Measurements from ENCODE around the gene ACMSD.

Gene ACMSD

DNA sequence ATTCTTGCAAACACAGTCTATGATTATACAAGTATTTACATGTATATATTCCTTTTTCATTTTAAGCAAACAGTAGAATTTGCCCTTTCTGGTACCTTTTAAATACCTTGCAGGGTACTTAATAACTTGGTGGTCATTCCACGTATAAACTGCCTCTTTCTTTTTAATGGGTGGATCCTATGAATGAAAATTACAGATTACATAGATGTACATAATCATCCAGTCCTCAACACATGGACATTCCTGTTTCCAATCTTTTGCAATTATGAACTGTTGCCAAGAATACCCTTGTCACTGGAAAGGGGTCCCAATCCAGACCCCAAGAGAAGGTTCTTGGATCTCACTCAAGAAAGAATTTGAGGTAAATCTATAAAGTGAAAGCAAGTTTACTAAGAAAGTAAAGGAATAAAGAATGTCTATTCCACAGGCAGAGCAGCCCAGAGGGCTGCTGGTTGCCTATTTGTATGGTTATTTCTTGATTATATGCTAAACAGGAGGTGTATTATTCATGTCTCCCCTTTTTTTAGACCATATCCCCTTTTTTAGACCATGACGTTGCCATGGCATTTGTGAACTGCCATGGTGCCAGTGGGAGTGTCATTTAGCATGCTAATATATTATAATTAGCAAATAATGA, 72.5 kb downstream of the ACMSD start:
- no peak for DNase-seq

DNA sequence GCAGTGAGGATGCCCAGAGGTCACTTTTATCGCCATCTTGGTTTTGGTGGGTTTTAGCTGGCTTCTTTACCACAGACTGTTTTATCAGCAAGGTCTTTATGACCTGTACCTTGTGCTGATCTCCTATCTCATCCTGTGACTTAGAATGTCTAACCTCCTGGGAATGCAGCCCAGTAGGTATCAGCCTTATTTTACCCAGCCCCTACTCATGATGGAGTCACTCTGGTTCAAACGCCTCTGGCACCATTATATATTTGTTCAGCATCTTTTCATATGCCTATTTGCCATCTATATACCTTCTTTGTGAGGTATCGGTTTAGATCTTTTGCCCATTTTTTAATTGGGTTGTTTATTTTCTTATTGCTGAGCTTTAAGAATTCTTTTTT, 73.0 kb downstream of the ACMSD start:
- DNase-seq = no peak

DNA sequence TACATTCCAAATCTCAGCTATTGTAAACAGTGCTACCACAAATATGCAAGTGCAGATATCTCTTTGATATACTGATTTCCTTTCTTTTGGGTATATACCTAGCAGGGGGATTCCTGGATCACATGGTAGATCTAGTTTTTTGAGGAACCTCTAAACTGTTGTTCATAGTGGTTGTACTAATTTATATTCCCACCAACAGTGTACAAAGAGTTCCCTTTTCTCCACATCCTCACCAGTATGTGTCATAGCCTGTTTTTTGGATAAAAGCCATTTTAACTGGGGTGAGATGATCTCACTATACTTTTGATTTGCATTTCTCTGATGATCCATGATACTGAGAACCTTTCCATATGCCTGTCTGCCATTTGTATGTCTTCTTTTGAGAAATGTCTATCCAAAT, 73.9 kb downstream of the ACMSD start:
- DNase-seq = no peak

DNA sequence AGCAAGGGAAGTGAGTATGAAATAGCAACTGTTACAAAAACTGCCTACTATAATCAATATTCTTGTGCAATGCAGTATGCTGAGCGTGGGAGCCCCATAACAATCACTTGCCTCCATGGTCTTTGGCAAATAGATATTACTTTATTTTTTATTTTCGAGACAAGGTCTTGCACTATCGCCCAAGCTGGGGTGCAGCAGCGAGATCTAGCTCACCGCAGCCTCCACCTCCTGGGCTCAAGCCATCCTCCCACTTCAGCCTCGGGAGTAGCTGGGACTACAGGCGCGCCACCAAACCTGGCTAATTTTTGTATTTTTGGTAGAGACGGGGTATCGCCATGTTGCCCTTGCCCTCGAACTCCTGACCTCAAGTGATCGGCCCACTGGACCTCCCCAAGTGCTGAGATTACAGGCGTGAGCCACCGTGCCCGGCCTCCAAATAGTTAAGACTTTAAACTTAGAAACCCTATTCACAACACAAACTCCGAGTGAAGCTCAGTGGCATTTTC, 79.0 kb downstream of the ACMSD start:
- DNase-seq = no peak

DNA sequence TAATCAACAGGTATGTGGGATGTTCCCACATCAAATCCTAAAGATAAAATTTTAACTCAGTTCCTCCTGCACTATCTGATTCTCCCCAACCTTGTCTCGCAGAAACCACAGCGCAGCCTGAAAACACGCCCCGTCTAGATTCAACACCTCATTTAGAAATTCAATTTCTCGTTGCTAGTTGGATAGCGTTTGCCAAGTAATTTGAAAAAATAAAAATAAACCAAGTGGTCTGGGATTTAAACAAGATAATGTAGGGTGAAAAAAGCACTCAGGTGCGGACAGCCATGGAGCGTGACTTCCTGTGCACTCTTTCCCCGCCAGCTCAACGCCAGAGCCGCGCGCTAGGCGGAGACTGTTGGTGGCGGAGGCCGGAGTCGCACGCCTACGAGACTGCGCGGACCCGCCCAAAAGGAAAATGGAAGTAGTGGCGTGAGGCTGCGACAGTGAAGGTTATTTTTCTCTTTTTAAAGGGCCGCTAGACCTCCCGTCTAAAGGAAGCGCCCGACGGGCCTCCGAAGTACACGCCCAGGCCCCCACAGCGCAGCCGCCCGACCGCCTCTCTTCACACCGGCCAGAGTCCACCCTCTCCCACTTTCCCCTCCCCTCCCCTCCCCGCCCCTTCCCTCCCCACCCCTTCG, 79.6 kb downstream of the ACMSD start:
- peak; percentile 84 for DNase-seq

DNA sequence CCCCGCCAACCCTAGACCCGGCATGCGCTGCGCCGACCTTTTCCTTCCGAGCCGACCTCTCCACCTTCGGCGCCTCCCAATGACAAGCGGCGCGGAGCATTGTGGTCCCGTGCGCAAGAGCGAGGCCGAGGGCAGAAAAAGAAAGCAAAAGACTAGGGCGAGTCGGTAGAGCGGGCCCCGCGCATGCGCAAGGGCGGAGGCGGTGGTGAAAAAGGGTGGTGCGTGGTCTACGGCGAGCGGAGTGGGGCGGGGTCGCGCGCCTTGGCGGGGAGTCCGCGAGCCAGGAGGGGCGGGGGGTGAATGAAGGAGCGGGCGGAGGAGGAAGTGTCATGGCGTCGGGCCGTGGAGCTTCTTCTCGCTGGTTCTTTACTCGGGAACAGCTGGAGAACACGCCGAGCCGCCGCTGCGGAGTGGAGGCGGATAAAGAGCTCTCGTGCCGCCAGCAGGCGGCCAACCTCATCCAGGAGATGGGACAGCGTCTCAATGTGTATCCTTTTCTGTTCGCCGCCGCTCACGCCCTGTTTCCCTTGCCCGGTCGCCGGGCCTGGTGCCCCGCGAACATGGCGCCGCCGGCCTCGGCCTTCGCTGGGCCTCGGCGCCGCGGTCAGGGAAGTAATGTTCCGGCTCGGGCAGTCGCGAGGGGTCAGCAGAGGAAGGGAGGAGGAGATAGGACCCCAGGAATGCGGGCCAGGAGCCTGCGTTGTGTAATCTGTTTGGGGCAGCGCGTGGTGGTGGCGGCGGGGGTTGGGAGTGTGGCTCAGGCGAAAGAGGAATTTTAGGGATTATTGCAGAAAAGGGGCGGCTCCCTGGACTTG, 80.3 kb downstream of the ACMSD start, which contains the start of gene CCNT2:
TSS of gene CCNT2 (plus strand) at position 297 of the 815 bp plus-strand sequence. CDS start at position 330, 33 bp downstream.
- DNase-seq = peak; percentile 94

DNA sequence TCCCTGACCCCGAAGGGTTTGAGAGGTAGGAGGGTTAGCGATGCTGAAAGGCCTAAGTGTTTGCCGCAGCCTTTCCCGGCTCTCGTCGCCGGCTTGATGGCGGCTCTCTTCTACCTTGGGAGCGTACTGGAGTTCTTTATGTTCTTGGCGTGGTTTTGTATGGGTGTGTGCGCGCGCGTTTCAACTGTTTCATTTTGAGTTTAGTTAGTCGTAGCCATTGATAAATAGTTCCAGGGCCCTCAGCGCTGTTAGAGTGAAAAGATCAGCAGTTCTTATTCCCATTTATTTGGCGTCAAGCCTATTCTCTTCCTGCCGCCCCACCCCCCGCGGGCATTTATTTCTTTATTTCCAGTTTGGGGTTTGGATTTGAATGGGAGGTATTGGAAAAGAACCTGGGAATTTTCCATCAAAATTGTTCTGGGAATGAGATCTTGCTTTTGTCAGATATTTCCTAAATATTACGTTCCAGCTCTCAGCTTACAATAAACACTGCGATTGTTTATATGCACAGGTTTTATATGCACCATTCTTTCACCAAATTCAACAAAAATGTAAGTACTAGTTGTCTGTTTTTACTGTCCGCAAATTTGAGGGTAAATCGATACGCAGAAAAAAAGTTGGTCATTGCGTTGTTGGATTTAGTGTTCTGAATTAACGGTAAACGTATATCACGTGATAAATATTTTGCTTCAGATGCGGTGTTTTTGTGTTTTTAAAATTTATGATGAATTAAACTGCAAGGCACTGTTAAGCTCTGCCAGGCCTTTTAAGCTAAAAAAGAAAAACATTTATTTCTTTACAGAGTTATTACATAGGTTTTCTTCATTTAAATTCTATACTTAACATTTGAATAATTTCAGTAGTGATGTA, 81.2 kb downstream of the ACMSD start:
- DNase-seq = no peak

DNA sequence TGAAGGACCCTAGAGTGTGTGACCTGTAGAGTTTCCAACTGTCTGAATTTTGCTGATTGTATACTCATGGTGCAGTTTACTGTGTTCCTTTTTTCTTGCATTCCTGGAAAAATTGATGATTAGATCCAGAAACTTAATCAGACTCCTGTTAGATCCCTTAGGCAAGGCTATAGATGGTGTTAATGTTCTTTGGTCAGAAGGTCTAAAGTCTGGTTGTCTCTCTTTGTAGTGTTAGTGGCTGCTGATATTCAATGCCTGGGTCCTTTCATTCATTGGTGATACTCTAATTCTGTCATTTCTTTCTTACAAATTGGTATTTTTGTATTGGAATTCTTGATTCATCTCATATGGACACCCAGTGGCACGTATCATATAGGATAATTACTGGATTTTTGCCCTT, 86.5 kb downstream of the ACMSD start:
- no peak for DNase-seq

DNA sequence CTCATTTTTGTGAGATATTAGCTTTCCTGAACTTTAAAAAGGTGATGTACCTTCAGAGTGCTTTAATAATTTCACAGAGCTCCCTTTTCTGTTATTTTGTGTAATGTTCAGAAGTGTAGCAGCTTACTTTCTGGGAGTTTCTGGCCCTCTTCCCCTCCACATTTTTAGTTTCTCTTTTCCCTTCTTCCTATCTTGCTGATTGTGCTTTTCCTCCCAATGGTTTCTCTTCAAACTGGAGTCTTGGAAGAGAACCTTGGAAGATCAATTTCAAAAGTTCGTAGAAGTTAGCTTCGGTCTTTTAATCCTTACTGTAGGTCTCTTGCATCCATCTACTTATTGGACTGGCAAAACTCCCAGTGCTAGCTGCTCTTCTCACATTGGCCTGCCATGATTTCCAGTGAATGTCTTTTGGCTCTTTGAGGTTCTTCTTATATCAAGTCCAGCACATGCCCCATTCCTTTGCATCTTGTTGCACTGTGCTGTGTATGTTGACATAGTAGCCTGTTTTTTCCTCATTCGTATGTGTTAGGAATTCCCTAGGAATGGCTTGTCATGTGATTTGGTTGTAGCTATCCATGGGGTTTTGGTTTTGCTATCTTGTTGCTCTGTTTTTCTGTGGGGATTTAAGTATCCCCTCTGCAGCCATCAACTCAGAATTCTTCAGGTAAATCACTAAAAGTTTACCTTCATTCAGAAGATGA, 88.0 kb downstream of the ACMSD start:
- no peak for DNase-seq

DNA sequence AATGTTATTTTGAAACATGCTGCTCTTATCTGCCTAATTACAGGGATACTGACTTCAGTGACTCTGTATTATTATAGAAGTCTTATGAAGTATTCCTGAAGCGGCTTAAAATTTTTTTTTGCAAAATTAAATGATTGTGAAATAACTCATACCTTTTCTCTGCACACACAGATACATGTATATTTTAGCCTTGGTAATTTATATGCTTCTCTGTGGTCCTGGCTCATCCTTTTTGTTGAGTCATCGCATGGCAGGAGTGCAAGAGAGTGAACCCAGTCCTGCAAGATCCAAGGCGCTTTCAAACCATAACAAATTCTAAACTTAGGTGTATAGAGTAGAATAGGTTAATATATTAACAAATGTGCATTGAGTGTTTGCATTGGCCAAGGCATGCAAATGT, 88.8 kb downstream of the ACMSD start:
- DNase-seq = no peak

DNA sequence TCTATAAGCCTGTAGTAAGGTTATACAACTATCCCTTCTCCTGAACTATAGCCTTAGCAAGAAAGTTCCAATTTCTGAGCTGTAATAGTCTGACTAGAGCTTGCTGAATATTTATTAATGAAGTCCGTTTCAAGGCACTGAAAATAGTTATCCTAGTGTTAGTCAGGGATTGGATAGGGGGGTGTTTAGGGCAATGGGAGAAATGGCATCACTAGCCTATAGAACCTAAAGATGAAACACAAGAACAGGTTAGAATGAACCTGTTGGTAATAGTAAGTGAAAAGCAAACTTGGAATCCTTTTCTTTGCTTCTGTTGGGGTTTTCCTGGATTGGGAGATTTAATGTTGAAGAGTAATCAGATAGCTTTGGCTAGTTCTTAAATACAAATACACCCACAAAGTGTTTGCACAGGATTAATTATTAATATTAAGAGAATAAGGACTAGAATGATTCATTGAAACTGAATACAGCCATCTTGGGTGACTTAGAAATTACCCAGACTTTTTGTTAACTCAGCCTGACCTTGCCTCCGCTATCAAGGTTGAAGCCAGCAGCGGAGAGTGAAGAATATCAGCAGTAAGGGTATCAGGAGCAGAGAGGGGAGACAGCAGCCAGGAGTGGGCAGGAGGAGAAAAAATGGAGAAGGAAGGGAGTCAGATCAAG, 94.6 kb downstream of the ACMSD start:
- no peak for DNase-seq

DNA sequence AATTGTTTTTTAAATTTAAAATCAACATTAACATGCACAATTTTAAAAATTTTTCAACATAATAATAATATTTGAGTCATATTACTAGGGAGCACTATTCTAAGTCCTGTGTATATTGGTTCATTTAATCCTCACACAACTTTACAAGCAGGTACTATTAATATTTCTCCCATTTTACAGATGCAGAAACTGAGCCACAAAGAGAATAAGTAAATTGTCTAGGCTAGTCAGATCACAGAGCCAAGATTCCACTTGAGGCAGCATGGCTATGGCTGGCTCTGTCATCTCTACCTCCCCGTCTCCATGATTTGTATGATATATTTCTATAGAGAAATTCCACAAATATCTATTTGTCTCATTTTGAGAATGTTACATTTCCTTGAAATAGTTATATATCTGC, 95.3 kb downstream of the ACMSD start:
- no peak for DNase-seq

DNA sequence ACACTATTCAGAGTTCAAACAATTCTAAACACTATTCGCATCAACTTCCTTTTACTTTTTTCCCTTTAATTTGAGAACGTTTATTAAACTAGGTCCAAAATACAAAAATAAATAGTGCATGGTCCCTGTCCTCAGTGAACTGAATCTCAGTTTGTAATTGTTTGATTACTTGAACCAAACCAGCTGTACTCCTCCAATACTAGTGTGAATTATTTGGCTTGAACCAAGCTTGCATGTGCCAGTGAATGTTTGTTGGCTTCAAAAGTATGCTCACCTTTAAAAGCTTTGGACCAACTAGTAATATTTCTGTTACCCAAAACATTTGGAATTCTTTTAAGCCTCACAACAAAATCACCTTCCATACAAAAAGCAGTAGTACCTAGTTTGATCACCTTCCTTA, 95.7 kb downstream of the ACMSD start:
- no peak for DNase-seq

DNA sequence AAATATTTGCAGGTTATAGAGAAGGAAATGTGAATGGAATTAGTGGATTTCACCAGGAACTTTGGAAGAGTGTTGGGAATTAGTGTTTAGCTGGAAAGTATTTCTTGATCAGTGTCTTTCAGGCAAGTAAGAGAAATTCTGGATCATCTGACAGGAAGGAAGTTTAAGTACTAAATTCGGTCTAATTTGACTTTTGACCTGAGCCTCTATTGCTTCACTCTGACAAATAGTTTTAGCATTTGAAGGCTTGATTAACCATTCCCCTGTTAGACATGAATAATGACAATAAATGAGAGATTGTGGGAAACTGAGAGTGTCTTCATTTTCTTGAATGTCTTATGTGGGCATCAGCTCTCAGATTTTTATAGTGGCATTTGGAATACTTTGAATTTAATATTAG, 96.2 kb downstream of the ACMSD start:
- DNase-seq = no peak

DNA sequence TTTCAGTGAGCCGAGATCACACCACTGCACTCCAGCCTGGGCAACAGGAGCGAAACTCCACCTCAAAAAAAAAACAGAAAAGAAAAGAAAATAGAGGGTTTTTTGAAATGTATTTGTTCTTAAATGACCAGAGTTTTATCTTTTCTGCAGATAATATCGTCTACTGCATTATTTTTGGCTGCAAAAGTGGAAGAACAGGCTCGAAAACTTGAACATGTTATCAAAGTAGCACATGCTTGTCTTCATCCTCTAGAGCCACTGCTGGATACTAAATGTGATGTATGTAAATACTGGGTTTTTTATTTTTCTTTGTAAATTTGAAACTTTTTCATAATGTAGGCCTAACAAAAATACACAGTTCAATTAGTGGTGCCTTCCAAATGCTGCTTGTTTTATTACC, 98.3 kb downstream of the ACMSD start:
- no peak for DNase-seq

DNA sequence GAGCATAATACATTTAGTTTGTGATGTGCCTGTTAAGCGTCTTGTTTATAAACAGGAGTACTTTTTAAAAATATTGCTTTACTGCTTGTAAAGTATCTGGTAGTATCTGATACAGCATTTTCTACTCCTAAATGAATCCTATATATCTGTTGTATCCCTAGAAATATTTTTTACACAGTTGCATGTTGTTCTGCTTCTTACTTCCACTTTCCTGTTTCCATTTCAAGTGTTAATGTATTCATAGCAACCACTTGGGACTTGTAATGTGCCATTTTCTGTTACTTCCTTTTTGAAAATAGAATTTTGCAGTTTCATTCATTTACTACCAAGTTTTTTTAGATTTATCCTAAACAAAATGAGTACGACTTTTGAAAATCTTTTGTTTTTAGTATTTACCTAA, 105.1 kb downstream of the ACMSD start:
- no peak for DNase-seq

DNA sequence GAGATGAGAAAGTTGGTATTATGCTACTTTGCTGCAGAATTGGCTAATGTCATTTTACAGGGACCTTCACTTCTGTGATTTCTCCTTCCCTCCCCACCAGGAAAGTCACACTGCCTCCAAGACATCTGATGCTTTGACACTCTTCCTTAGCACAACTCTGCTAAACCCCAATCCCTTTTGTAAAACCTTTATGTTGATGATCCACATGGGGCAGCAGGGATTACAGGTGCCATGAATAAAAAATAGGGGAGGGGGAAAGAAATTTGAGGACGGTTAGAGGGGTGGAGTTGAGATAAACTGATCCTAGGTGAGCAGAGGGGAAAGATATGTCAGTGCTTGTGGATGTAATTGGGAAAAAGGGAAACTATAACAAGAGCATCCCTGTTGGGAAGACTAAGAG, 106.6 kb downstream of the ACMSD start:
- no peak for DNase-seq

DNA sequence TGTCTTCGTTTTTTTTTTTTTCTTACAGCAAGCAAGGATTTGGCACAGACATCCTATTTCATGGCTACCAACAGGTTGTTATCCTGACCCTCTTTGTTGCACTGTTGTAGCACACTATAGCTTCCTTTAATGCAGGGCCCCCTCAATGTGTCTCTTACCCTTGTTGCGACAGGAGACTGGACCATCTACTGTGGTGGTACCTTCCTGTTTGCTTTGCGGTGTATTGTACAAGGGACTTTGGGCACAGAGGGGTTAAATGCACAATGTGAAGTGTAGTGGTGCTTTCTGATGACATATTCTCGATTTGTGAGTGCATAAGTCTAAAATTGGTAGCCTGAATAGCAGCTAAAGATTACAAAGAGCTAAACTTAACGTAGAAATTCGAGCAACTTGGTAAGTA, 107.7 kb downstream of the ACMSD start:
- no peak for DNase-seq

DNA sequence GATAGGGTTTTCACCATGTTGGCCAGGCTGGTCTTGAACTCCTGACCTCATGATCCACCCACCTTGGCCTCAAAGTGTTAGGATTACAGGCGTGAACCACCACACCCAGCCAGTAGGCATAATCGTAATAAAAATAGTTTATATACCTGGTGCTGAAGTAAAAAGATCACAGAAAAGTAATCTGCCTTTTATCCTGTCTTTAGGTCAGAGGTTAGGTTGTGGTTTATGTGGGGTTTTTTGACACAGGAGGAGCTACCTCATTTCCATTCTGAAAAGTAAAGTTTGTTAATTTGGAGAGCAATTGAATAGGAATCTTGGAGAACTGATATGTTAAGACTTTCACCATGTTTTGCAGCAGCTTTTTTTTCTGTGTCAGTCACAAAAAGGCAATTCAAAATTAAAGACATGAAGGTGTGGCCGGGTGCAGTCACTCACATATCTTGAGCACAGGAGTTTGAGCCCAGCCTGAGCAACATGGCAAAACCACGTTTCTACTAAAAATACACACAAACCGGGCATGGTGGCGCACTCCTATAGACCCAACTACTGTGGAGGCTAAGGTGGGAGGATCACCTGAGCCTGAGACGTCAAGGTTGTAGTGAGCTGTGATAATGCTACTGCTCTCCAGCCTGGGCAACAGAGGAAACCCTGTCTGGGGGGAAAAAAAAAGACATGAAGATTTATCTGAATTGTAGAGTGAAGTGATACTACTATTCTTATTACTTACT, 111.7 kb downstream of the ACMSD start:
- DNase-seq = no peak

DNA sequence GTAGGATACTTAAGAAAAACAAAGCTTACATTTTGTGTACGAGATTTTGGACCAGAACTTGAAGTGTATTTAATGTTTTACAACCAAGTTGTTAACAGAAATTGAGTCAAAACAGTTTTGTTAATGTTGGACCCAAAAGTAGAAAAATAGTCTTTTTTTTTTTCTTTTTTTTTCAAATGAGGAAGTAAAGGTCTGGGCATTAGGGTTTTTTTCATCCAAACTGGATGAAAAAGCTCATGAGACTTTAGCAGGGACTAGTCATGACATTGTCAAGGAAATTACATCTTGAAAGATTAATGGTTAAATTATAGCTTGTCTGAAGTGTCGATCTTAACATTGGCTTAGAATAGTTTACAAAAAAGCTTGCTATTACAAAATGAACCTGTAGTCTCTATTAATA, 112.5 kb downstream of the ACMSD start:
- no peak for DNase-seq
